ENCODE results near the gene SAMD5.

DNA sequence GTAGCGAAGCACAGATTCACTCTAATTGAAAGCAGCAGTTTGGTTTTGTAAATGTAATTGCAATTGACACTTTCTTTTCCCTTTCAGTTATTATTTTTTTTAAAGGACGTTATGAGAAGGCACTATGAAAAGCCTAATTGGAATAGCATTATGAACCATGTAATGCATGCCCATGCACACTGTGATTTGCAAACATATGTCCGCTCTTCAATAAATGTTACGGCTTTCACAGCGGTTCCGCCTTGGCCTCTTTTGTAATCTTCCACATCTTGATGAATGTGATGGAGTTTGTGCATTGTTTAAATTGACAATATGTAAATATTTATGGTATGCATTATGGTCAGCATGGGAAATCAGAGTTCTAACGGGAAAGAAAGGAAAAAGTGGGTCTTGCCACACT lies 61.3 kb downstream of the SAMD5 start:
- TF ChIP-seq POLR2A (IDR thresholded peaks at IDR 0.05) (no peak), POLR2AphosphoS5 (IDR thresholded peaks at IDR 0.05; ENCODE audit: insufficient read depth in 1 of 2, low read depth in 1 of 2) (no peak)
